Astrocyte (in vitro differentiated cells and primary cell): ENCODE data around the gene SLC9A9. TPM values are rescaled to one million over a fixed set of nuclear protein-coding genes. Genes with fewer than 3 reads are reported as not detected.

Experiments used
- DNase-seq: peaks from one replicate; pipeline ENCODE4 v3.0.0-alpha.2; 2010; ENCODE audit warnings: low read depth
- FAIRE-seq: peaks from 2 replicates; lab custom pipeline; 2011; peaks lifted over from hg19 to GRCh38; lab: Jason Lieb, UNC
- H2AFZ ChIP-seq: 2 replicates; pipeline ENCODE4 v1.6.0; 2012; ENCODE audit warnings: low read depth, low read length, inconsistent platforms
- H3K27ac ChIP-seq: 2 replicates; pipeline ENCODE4 v1.5.1; 2011; ENCODE audit warnings: low read depth, low read length, inconsistent platforms
- H3K27me3 ChIP-seq: 2 replicates; pipeline ENCODE4 v1.6.0; 2011; ENCODE audit warnings: low read length, inconsistent platforms; ENCODE audit not compliant: insufficient read depth
- H3K36me3 ChIP-seq: 2 replicates; pipeline ENCODE4 v1.5.1; 2011; ENCODE audit warnings: low read length, inconsistent platforms; ENCODE audit not compliant: insufficient read depth
- H3K4me1 ChIP-seq: 2 replicates; pipeline ENCODE4 v1.5.1; 2011; ENCODE audit warnings: low read length, inconsistent platforms; ENCODE audit not compliant: insufficient read depth
- H3K4me2 ChIP-seq: 2 replicates; pipeline ENCODE4 v1.6.0; 2012; ENCODE audit warnings: low read length, inconsistent platforms
- H3K4me3 ChIP-seq: 2 replicates; pipeline ENCODE4 v1.5.1; 2011; ENCODE audit warnings: low read depth, mild to moderate bottlenecking, low read length, inconsistent platforms; ENCODE audit not compliant: insufficient read depth
- H3K79me2 ChIP-seq: 2 replicates; pipeline ENCODE4 v1.6.0; 2012; ENCODE audit warnings: mild to moderate bottlenecking, low read length, inconsistent platforms; ENCODE audit not compliant: insufficient read depth
- H3K9ac ChIP-seq: 2 replicates; pipeline ENCODE4 v1.6.0; 2012; ENCODE audit warnings: mild to moderate bottlenecking, low read length, inconsistent platforms
- H3K9me3 ChIP-seq: 2 replicates; pipeline ENCODE4 v1.5.1; 2012; ENCODE audit warnings: low read depth, mild to moderate bottlenecking, low read length, inconsistent platforms; ENCODE audit not compliant: insufficient read depth
- H4K20me1 ChIP-seq: 2 replicates; pipeline ENCODE4 v1.6.0; 2012; ENCODE audit warnings: low read length, inconsistent platforms; ENCODE audit not compliant: insufficient read depth
- H3K27ac Mint-ChIP-seq: one replicate; pipeline ENCODE4 v1.8.0; 2021; ENCODE audit warnings: mild to moderate bottlenecking, mixed read lengths; ENCODE audit not compliant: unreplicated experiment
- H3K27me3 Mint-ChIP-seq: one replicate; pipeline ENCODE4 v1.8.0; 2021; ENCODE audit warnings: low read depth, mixed read lengths; ENCODE audit not compliant: unreplicated experiment
- H3K36me3 Mint-ChIP-seq: one replicate; pipeline ENCODE4 v1.8.0; 2021; ENCODE audit warnings: low read depth, mixed read lengths; ENCODE audit not compliant: unreplicated experiment
- H3K4me1 Mint-ChIP-seq: one replicate; pipeline ENCODE4 v1.8.0; 2021; ENCODE audit warnings: low read depth, mixed read lengths; ENCODE audit not compliant: unreplicated experiment
- H3K4me3 Mint-ChIP-seq: one replicate; pipeline ENCODE4 v1.8.0; 2021; ENCODE audit warnings: mild to moderate bottlenecking, moderate library complexity, mixed read lengths; ENCODE audit not compliant: unreplicated experiment
- H3K9me3 Mint-ChIP-seq: one replicate; pipeline ENCODE4 v1.8.0; 2021; ENCODE audit warnings: mild to moderate bottlenecking, mixed read lengths; ENCODE audit not compliant: unreplicated experiment
- EZH2 ChIP-seq: IDR thresholded peaks from 2 replicates; pipeline ENCODE4 v1.6.1; 2012; ENCODE audit warnings: mild to moderate bottlenecking, low read length, inconsistent platforms; ENCODE audit not compliant: insufficient read depth
- total RNA-seq: library from RNA; stranded (reverse); gene quantifications from 2 replicates; pipeline ENCODE4 v1.2.1, GENCODE V29; 2021
- TF ChIP-seq, protein P1 (sequence below): IDR thresholded peaks from 2 replicates; pipeline ENCODE4 v1.5.1; 2011; ENCODE audit warnings: low read depth, mild to moderate bottlenecking, inconsistent platforms, low read length, moderate library complexity; ENCODE audit not compliant: insufficient read depth

SLC9A9 gene
- total RNA-seq, 1 donor from 2014 or later, result 1.5 TPM

DNA sequence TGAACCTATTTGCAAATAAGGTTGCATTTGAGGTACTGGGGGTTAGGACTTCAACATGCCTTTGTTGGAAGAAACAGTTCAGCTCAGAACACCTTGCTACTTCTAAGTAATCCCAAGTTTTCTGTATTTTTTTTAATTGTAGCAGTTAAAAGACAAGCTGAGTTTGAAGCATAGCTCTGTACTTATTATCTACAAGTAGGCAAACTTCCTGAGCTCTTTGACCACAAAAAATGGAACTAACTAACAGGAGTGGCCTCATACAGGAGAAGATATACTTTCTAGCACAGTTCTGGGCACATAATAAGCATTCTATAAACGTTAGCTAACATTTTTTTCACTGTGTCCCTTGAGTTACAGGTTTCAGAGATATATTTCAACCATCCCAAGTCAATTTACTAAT is 569.5 kb downstream of the SLC9A9 start:
- H3K27ac Mint-ChIP-seq, result no peak overlapping the region
- DNase-seq (no peak), FAIRE-seq (no peak)
- H3K4me1 Mint-ChIP-seq, result peaks cover 3% of the 10 kb centered on the region
- H3K27me3 Mint-ChIP-seq, result peaks cover 2% of the 10 kb centered on the region
- H3K27ac ChIP-seq, result no peak overlapping the region
- no peaks in the 10 kb centered on the region for H3K36me3 Mint-ChIP-seq
- H3K4me3 ChIP-seq, result no peak overlapping the region
- H3K27me3 ChIP-seq, result no peaks in the 10 kb centered on the region
- no peaks in the 10 kb centered on the region for H4K20me1 ChIP-seq
- no peaks in the 10 kb centered on the region for H3K79me2 ChIP-seq
- peaks cover 2% of the 10 kb centered on the region for H3K9me3 Mint-ChIP-seq
- H3K9ac ChIP-seq, result no peak overlapping the region
- H2AFZ ChIP-seq, result no peak overlapping the region
- H3K9me3 ChIP-seq, result no peaks in the 10 kb centered on the region
- no peak overlapping the region for H3K4me3 Mint-ChIP-seq
- no peaks in the 10 kb centered on the region for H3K36me3 ChIP-seq
- TF ChIP-seq, protein P1, sequence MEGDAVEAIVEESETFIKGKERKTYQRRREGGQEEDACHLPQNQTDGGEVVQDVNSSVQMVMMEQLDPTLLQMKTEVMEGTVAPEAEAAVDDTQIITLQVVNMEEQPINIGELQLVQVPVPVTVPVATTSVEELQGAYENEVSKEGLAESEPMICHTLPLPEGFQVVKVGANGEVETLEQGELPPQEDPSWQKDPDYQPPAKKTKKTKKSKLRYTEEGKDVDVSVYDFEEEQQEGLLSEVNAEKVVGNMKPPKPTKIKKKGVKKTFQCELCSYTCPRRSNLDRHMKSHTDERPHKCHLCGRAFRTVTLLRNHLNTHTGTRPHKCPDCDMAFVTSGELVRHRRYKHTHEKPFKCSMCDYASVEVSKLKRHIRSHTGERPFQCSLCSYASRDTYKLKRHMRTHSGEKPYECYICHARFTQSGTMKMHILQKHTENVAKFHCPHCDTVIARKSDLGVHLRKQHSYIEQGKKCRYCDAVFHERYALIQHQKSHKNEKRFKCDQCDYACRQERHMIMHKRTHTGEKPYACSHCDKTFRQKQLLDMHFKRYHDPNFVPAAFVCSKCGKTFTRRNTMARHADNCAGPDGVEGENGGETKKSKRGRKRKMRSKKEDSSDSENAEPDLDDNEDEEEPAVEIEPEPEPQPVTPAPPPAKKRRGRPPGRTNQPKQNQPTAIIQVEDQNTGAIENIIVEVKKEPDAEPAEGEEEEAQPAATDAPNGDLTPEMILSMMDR, result no peak
- TF ChIP-seq EZH2, result no peak
- peaks cover 7% of the 10 kb centered on the region for H3K4me1 ChIP-seq
- H3K4me2 ChIP-seq, result no peak overlapping the region

DNA sequence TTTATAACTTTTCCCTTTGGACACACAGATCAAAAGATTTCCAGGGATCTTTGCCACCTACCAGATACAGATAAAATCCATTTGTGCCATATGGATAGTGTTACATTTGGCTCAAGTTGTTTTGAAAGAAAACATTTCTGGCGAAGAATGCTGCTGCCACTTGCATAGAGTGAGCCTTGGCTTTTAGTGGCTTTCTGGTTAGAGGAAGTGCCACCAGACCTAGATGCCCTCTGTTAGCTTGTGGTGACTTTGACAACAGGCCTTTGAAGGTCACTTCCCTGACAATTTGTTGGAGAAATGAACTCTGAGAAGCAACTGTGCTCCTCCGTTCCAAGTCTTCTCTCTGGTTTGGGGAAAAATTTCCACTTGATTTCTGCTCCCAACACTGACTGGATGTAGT is 570.7 kb downstream of the SLC9A9 start:
- Histone ChIP-seq H3K9ac (no peak overlapping the region), H3K9me3 (no peaks in the 10 kb centered on the region), H3K4me3 (no peak overlapping the region), H4K20me1 (no peaks in the 10 kb centered on the region), H3K36me3 (no peaks in the 10 kb centered on the region), H3K27me3 (no peaks in the 10 kb centered on the region), H3K79me2 (no peaks in the 10 kb centered on the region), H3K27ac (no peak overlapping the region), H3K4me1 (no peaks in the 10 kb centered on the region), H3K4me2 (no peak overlapping the region), H2AFZ (no peak overlapping the region)
- peaks cover 3% of the 10 kb centered on the region for H3K4me1 Mint-ChIP-seq
- no peak overlapping the region for H3K27ac Mint-ChIP-seq
- peaks cover 2% of the 10 kb centered on the region for H3K9me3 Mint-ChIP-seq
- TF ChIP-seq EZH2, result no peak
- TF ChIP-seq, protein P1, result no peak
- no peak for FAIRE-seq
- H3K27me3 Mint-ChIP-seq, result peaks cover 2% of the 10 kb centered on the region
- DNase-seq, result no peak
- H3K4me3 Mint-ChIP-seq, result no peak overlapping the region
- H3K36me3 Mint-ChIP-seq, result no peaks in the 10 kb centered on the region

DNA sequence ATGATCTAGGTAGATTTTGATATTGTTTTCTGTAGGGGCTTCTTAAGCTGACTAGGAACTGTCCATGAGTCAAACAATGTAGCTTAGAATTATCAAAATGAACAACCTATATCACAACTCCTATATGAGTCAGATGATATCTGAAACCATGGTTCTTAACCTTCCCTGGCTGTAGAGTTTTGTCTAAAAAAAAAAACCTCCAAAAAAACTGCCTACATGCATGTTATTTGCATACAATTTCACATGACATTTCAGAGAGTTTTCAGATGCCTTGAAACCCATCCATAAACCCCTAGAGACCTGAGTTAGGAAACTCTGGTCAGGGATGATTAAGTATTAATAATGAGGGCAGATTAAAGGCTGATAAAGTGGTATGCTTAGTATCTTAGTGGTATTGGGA is 571.7 kb downstream of the SLC9A9 start:
- TF ChIP-seq EZH2, result no peak
- TF ChIP-seq, protein P1, result no peak
- H3K4me3 Mint-ChIP-seq, result no peak overlapping the region
- no peaks in the 10 kb centered on the region for H3K36me3 Mint-ChIP-seq
- H3K4me1 Mint-ChIP-seq, result peaks cover 3% of the 10 kb centered on the region
- H3K36me3 ChIP-seq, result no peaks in the 10 kb centered on the region
- H3K4me1 ChIP-seq, result no peaks in the 10 kb centered on the region
- no peaks in the 10 kb centered on the region for H4K20me1 ChIP-seq
- peaks cover 2% of the 10 kb centered on the region for H3K27me3 Mint-ChIP-seq
- H3K4me2 ChIP-seq, result no peak overlapping the region
- H3K27me3 ChIP-seq, result no peaks in the 10 kb centered on the region
- no peak overlapping the region for H2AFZ ChIP-seq
- FAIRE-seq (no peak), DNase-seq (no peak)
- H3K27ac Mint-ChIP-seq, result no peak overlapping the region
- H3K9ac ChIP-seq, result no peak overlapping the region
- no peak overlapping the region for H3K4me3 ChIP-seq
- no peaks in the 10 kb centered on the region for H3K9me3 Mint-ChIP-seq
- H3K79me2 ChIP-seq, result no peaks in the 10 kb centered on the region
- no peak overlapping the region for H3K27ac ChIP-seq
- H3K9me3 ChIP-seq, result no peaks in the 10 kb centered on the region
